GM23338 (cell line): ENCODE measurements around the gene SPINK8. TPM values are rescaled to one million over a fixed set of nuclear protein-coding genes. Genes with fewer than 3 reads are reported as not detected.

Experiments
- ATAC-seq: fragments of 200-7000 bp; cut with Tn5 transposase; 3 replicates; pipeline ENCODE4 v1.9.1; 2020
- DNase-seq: peaks from one replicate; pipeline ENCODE4 v3.0.0-alpha.2; 2015; ENCODE audit warnings: low spot score
- H2AFZ ChIP-seq: fragments of 200-600 bp; sonication (generic); 2 replicates; pipeline ENCODE4 v1.8.0; 2016; ENCODE audit warnings: antibody characterized with exemption, mild to moderate bottlenecking, moderate library complexity
- H3F3A ChIP-seq: fragments of 200-600 bp; sonication (generic); replicated peaks from 2 replicates; pipeline ENCODE4 v1.8.0; 2017; ENCODE audit warnings: antibody characterized with exemption, mixed run types, low read depth
- H3K27ac ChIP-seq: fragments of 200-600 bp; sonication (generic); 2 replicates; pipeline ENCODE4 v1.6.1; 2016; ENCODE audit warnings: low read depth
- H3K27me3 ChIP-seq: fragments of 200-600 bp; sonication (generic); 2 replicates; pipeline ENCODE4 v1.8.0; 2016; ENCODE audit warnings: mild to moderate bottlenecking, mixed run types, moderate library complexity; ENCODE audit not compliant: insufficient read depth
- H3K36me3 ChIP-seq: fragments of 200-600 bp; sonication (generic); 2 replicates; pipeline ENCODE4 v1.8.0; 2016; ENCODE audit warnings: mild to moderate bottlenecking; ENCODE audit not compliant: insufficient read depth
- H3K4me1 ChIP-seq: fragments of 200-600 bp; sonication (generic); 2 replicates; pipeline ENCODE4 v1.8.0; 2016; ENCODE audit warnings: mild to moderate bottlenecking, moderate library complexity; ENCODE audit not compliant: insufficient read depth
- H3K4me2 ChIP-seq: fragments of 200-600 bp; sonication (generic); 2 replicates; pipeline ENCODE4 v1.7.1; 2017; ENCODE audit warnings: mixed run types
- H3K4me3 ChIP-seq: fragments of 200-600 bp; sonication (generic); 2 replicates; pipeline ENCODE4 v1.6.1; 2016; ENCODE audit warnings: mixed run types
- H3K79me2 ChIP-seq: fragments of 200-600 bp; sonication (generic); replicated peaks from 2 replicates; pipeline ENCODE4 v1.8.0; 2017; ENCODE audit warnings: mild to moderate bottlenecking; ENCODE audit not compliant: insufficient read depth
- H3K9me2 ChIP-seq: fragments of 200-600 bp; sonication (generic); 2 replicates; pipeline ENCODE4 v1.8.0; 2017; ENCODE audit not compliant: insufficient read depth
- H4K20me1 ChIP-seq: fragments of 200-600 bp; sonication (generic); replicated peaks from 2 replicates; pipeline ENCODE4 v1.8.0; 2017; ENCODE audit warnings: mild to moderate bottlenecking; ENCODE audit not compliant: insufficient read depth
- H3K27ac Mint-ChIP-seq: 2 replicates; pipeline ENCODE4 v1.8.0; 2020; ENCODE audit warnings: inconsistent platforms, mild to moderate bottlenecking, moderate library complexity, mixed read lengths
- H3K27me3 Mint-ChIP-seq: 3 replicates; pipeline ENCODE4 v1.8.0; 2022; ENCODE audit warnings: low read depth, mild to moderate bottlenecking, moderate library complexity, mixed read lengths, inconsistent platforms; ENCODE audit not compliant: insufficient read depth, poor library complexity
- H3K36me3 Mint-ChIP-seq: 3 replicates; pipeline ENCODE4 v1.8.0; 2021; ENCODE audit warnings: low read depth, mild to moderate bottlenecking, inconsistent platforms, moderate library complexity, mixed read lengths
- H3K4me1 Mint-ChIP-seq: 3 replicates; pipeline ENCODE4 v1.8.0; 2020; ENCODE audit warnings: mild to moderate bottlenecking, inconsistent platforms, mixed read lengths
- H3K4me3 Mint-ChIP-seq: 3 replicates; pipeline ENCODE4 v1.8.0; 2021; ENCODE audit warnings: moderate library complexity, mild to moderate bottlenecking, inconsistent platforms, mixed read lengths
- H3K9me3 Mint-ChIP-seq: 3 replicates; pipeline ENCODE4 v1.8.0; 2020; ENCODE audit warnings: moderate library complexity, mild to moderate bottlenecking, inconsistent platforms, mixed read lengths
- CREB1 ChIP-seq: fragments of 250-450 bp; sonication (Bioruptor Pico); IDR thresholded peaks from 2 replicates; pipeline ENCODE4 v1.5.0; 2020; ENCODE audit warnings: low read depth, mild to moderate bottlenecking, moderate library complexity
- EZH2 ChIP-seq: fragments of 200-600 bp; sonication (generic); IDR thresholded peaks from one replicate; pipeline ENCODE4 v1.8.0; 2017; ENCODE audit warnings: antibody characterized with exemption, mild to moderate bottlenecking, low read depth; ENCODE audit not compliant: unreplicated experiment
- JUNB ChIP-seq: IDR thresholded peaks from one replicate; pipeline ENCODE4 v1.6.1; 2016; ENCODE audit warnings: antibody characterized with exemption; ENCODE audit not compliant: unreplicated experiment
- NANOG ChIP-seq: IDR thresholded peaks from 2 replicates; pipeline ENCODE4 v1.6.1; 2016; ENCODE audit warnings: antibody characterized with exemption, borderline replicate concordance
- POLR2AphosphoS5 ChIP-seq: IDR thresholded peaks from 2 replicates; pipeline ENCODE4 v1.6.1; 2016; ENCODE audit warnings: antibody characterized with exemption, low read depth
- REST ChIP-seq: IDR thresholded peaks from one replicate; pipeline ENCODE4 v1.6.1; 2018; ENCODE audit warnings: antibody characterized with exemption; ENCODE audit not compliant: unreplicated experiment
- ZNF331 ChIP-seq: fragments of 250-450 bp; sonication (Bioruptor Pico); IDR thresholded peaks from 2 replicates; pipeline ENCODE4 v1.5.0; 2020; ENCODE audit warnings: low read depth, mild to moderate bottlenecking, moderate library complexity
- polyA plus RNA-seq: library from polyadenylated mRNA; unstranded; fragments of >200 nt; fragmentation: Nextera tagmentation; extraction: Ambion mirVana; gene quantifications from 2 replicates; pipeline ENCODE4 v1.2.1, GENCODE V29; 2016
- total RNA-seq: library from RNA; depleted of rRNA; stranded (reverse); fragments of >200 nt; shearing (Covaris generic); gene quantifications from 2 replicates; pipeline ENCODE4 v1.2.3, GENCODE V29; 2014
- TF ChIP-seq, protein P1 (sequence below): IDR thresholded peaks from 2 replicates; pipeline ENCODE4 v1.6.1; 2016; ENCODE audit warnings: antibody characterized with exemption
- TF ChIP-seq, protein P2 (sequence below), 2 experiments: fragments of 200-600 bp in 1 of 2; sonication (generic) in 1 of 2; conservative IDR thresholded peaks; 2 replicates each; pipeline versions ENCODE4 v1.5.1 to v1.6.1; 2016 to 2017; ENCODE audit warnings: antibody characterized with exemption in 2 of 2, low read depth in 2 of 2, mild to moderate bottlenecking in 2 of 2, moderate library complexity in 1 of 2

SPINK8 gene
- total and polyA plus RNA-seq, 2 experiments from 2014 or later = not detected

DNA sequence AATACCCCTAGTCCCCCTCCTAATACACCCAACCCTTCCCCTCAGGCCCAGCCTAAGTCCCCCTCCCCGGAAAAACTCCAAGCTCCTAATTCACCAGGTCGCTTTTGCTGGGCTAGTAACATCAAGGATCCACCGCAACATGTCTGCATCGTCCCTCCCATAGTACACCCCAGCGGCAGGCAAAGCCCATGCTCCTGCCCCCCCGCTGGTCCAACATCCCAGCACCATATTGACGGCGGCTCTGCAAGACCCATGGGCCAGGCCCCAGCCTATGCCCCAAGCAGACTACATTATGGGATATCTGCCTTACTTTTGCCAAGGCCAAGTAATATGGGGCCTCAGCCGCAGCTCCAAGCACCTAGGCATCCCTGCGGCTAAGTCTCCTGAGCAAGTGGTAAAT, 59.0 kb downstream of the SPINK8 start:
- Histone ChIP-seq H3K4me2 (no peak overlapping the region), H3K4me3 (no peak overlapping the region), H4K20me1 (peaks cover 12% of the 10 kb centered on the region), H3K79me2 (no peaks in the 10 kb centered on the region), H3K27me3 (no peaks in the 10 kb centered on the region), H3K36me3 (peaks cover 20% of the 10 kb centered on the region), H2AFZ (no peak overlapping the region), H3F3A (peaks cover 33% of the 10 kb centered on the region), H3K9me2 (peaks cover 4% of the 10 kb centered on the region; the same call in 1 of the 2 replicates), H3K27ac (no peak overlapping the region), H3K4me1 (peaks cover 45% of the 10 kb centered on the region)
- Mint-ChIP-seq H3K36me3 (peaks cover 73% of the 10 kb centered on the region), H3K4me3 (no peak overlapping the region), H3K27me3 (peaks cover 25% of the 10 kb centered on the region), H3K4me1 (peaks cover 41% of the 10 kb centered on the region), H3K9me3 (peaks cover 40% of the 10 kb centered on the region), H3K27ac (no peak overlapping the region)
- DNase-seq (peak; percentile 25), ATAC-seq (no peak)
- TF ChIP-seq JUNB = no peak
- TF ChIP-seq POLR2AphosphoS5 = 0 out of 2 replicates have a peak, but pooled peaks have one; percentile 45

DNA sequence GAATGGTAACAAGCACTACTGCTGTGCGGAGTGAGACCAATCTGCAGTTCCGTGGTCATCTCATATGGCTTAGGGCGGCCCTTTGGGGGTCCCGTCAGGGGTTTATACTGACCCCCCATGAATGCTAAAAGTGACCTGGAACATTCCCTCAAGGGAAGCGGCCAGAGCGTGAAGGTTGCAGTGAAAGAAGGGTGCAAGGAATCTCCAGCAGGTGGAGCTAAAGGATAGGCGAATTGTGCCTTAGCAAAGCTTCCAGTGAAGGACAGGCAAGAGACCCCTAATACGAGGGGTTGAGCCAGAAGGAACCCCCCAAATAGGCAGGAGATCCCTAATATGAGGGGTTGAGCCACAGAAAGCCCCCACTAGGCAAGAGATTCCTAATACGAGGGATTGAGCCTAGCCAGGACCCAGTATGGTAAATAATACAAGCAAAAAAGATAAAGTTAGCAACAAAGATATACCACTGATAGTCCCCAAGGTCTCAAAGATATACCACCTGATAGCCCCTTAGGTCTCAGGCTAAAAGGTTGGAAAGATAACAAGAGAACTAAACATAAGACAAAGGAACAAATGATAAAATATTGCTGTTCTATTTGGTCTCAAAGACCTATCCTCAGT, 59.8 kb downstream of the SPINK8 start:
- ATAC-seq (peak; percentile 68), DNase-seq (peak; percentile 89)
- Mint-ChIP-seq H3K36me3 (peaks cover 73% of the 10 kb centered on the region), H3K4me3 (no peak overlapping the region), H3K27me3 (peaks cover 22% of the 10 kb centered on the region), H3K4me1 (peaks cover 33% of the 10 kb centered on the region), H3K27ac (no peak overlapping the region; the same call in 1 of the 2 replicates), H3K9me3 (peaks cover 42% of the 10 kb centered on the region)
- Histone ChIP-seq H4K20me1 (peaks cover 12% of the 10 kb centered on the region), H3F3A (peaks cover 34% of the 10 kb centered on the region), H3K36me3 (peaks cover 28% of the 10 kb centered on the region), H2AFZ (no peak overlapping the region), H3K4me2 (no peak overlapping the region), H3K79me2 (no peaks in the 10 kb centered on the region), H3K4me3 (no peak overlapping the region), H3K27ac (no peak overlapping the region; the same call in 1 of the 2 replicates), H3K9me2 (peaks cover 4% of the 10 kb centered on the region; the same call in 1 of the 2 replicates), H3K4me1 (peaks cover 39% of the 10 kb centered on the region), H3K27me3 (no peaks in the 10 kb centered on the region)
- no peak for TF ChIP-seq CREB1 (CRISPR knock-in tag)
- TF ChIP-seq, protein P1, sequence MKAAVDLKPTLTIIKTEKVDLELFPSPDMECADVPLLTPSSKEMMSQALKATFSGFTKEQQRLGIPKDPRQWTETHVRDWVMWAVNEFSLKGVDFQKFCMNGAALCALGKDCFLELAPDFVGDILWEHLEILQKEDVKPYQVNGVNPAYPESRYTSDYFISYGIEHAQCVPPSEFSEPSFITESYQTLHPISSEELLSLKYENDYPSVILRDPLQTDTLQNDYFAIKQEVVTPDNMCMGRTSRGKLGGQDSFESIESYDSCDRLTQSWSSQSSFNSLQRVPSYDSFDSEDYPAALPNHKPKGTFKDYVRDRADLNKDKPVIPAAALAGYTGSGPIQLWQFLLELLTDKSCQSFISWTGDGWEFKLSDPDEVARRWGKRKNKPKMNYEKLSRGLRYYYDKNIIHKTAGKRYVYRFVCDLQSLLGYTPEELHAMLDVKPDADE = no peak
- no peak for TF ChIP-seq NANOG
- TF ChIP-seq REST = no peak
- no peak for TF ChIP-seq ZNF331
- no peak for TF ChIP-seq EZH2
- TF ChIP-seq, protein P2, sequence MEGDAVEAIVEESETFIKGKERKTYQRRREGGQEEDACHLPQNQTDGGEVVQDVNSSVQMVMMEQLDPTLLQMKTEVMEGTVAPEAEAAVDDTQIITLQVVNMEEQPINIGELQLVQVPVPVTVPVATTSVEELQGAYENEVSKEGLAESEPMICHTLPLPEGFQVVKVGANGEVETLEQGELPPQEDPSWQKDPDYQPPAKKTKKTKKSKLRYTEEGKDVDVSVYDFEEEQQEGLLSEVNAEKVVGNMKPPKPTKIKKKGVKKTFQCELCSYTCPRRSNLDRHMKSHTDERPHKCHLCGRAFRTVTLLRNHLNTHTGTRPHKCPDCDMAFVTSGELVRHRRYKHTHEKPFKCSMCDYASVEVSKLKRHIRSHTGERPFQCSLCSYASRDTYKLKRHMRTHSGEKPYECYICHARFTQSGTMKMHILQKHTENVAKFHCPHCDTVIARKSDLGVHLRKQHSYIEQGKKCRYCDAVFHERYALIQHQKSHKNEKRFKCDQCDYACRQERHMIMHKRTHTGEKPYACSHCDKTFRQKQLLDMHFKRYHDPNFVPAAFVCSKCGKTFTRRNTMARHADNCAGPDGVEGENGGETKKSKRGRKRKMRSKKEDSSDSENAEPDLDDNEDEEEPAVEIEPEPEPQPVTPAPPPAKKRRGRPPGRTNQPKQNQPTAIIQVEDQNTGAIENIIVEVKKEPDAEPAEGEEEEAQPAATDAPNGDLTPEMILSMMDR (conservative IDR thresholded peaks at IDR 0.05; ENCODE audit: low read depth in 2 of 2) = peak; percentile 78 to 92
